Testis (tissue), 2 donors: ENCODE results near the gene FCMR.

Source experiments
- CTCF ChIP-seq, 3 experiments: fragments of 450-650 bp in 2 of 3; fragments of 200-600 bp in 1 of 3; sonication (generic) in 1 of 3; IDR thresholded peaks; one replicate each; pipeline ENCODE4 v1.5.1; 2016 to 2019; ENCODE audit warnings: antibody characterized with exemption in 3 of 3, mild to moderate bottlenecking in 2 of 3, moderate library complexity in 1 of 3
- POLR2A ChIP-seq: fragments of 450-650 bp; IDR thresholded peaks from one replicate; pipeline ENCODE4 v1.6.1; 2017; ENCODE audit warnings: antibody characterized with exemption, mild to moderate bottlenecking, moderate library complexity

DNA sequence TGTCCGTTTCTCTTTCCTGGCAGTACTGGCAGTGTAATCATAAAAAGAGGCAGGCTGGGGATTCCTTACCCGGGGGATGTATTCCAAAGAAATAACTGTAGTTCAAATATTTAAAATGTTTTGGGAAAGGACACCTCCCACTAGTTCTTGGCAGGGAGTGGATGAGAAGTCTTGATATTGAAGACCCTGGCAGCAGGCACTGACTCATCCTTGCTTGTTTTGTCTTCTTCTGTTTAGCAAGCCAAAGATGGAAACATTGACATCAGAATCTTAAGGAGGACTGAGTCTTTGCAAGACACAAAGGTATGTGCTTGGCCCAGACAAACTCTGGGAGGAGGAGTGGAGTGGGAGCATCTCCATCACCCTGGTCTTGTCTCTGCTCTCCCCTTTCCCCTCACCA, 55.7 kb downstream of the FCMR start:
- TF ChIP-seq CTCF (IDR thresholded peaks at IDR 0.05) = no peak
- no peak for TF ChIP-seq POLR2A
